Measurements from ENCODE around the gene KRTAP10-5.
A peak's percentile ranks its signal among the peaks of the same experiment; 100 is the strongest.
"Not testable (repeated sequence)": the region's sequence is repeated elsewhere in the genome, so short reads cannot be mapped to it uniquely, and the experiment has no call there.

The KRTAP10-5 gene, protein sequence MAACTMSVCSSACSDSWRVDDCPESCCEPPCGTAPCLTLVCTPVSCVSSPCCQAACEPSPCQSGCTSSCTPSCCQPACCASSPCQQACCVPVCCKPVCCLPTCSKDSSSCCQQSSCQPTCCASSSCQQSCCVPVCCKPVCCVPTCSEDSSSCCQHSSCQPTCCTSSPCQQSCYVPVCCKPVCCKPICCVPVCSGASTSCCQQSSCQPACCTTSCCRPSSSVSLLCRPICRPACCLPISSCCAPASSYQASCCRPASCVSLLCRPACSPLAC

GRCh38 chr21:44580231-44580821 is at the start of gene KRTAP10-5:
KRTAP10-5 (minus strand) TSS chr21:44580604; CDS start chr21:44580578, 26 bp downstream.
- DNase-seq: not testable (repeated sequence)

GRCh38 chr21:44628707-44629391 is 48.4 kb upstream of the KRTAP10-5 start:
- no peak for DNase-seq

- DNase-seq: not testable (repeated sequence)
Measured at GRCh38 chr21:44627831-44628233, 47.4 kb upstream of the KRTAP10-5 start.

DNA sequence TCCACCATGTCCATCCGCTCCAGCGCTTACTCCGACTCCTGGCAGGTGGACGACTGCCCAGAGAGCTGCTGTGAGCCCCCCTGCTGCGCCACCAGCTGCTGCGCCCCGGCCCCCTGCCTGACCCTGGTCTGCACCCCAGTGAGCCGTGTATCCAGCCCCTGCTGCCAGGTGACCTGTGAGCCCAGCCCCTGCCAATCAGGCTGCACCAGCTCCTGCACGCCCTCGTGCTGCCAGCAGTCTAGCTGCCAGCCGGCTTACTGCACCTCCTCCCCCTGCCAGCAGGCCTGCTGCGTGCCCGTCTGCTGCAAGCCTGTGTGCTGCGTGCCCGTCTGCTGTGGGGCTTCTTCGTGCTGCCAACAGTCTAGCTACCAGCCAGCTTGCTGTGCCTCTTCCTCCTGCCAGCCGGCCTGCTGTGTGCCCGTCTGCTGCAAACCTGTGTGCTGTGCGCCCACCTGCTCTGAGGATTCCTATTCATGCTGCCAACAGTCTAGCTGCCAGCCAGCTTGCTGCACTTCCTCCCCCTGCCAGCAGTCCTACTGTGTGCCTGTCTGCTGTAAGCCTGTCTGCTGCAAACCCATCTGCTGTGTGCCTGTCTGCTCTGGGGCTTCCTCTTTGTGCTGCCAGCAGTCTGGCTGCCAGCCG is 46.9 kb upstream of the KRTAP10-5 start:
- not testable (repeated sequence) for DNase-seq

- DNase-seq: no peak
Measured at GRCh38 chr21:44626673-44627143, 46.3 kb upstream of the KRTAP10-5 start, which contains the start of gene KRTAP10-9. KRTAP10-9 (plus strand) TSS chr21:44627093; CDS start chr21:44627172, 79 bp downstream.

DNA sequence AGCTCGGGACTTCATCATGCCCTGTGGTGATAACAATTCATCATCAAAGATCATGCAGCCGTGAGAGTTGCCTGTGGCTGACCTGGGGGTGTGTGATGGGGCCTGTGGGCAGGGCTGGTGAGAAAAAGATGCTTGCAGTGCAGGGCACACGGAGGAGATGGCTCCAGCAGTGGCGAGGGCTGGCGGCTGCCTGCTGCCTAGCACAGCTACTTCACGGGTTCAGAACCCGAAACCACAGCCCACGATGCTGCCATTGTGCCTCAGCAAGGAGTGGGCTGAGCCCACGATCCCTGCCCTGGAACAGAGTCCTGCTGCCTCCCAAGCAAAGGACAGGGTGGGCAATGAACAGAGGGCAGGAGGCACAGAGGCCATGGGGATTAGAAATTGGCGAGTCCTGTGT is 45.9 kb upstream of the KRTAP10-5 start:
- DNase-seq: no peak

- DNase-seq: no peak
Measured at GRCh38 chr21:44625756-44626155, 45.4 kb upstream of the KRTAP10-5 start.

GRCh38 chr21:44623575-44623974 is 43.2 kb upstream of the KRTAP10-5 start:
- DNase-seq: no peak

GRCh38 chr21:44619886-44620285 is 39.5 kb upstream of the KRTAP10-5 start:
- no peak for DNase-seq

GRCh38 chr21:44618909-44619308 is 38.5 kb upstream of the KRTAP10-5 start:
- DNase-seq: peak; percentile 57 to 66

- DNase-seq: no peak
Measured at GRCh38 chr21:44618504-44618903, 38.1 kb upstream of the KRTAP10-5 start.

GRCh38 chr21:44617071-44617501 is 36.7 kb upstream of the KRTAP10-5 start:
- no peak for DNase-seq

GRCh38 chr21:44616591-44616926 is 36.2 kb upstream of the KRTAP10-5 start:
- DNase-seq: no peak

GRCh38 chr21:44615911-44616590 is 35.6 kb upstream of the KRTAP10-5 start:
- DNase-seq: no peak

- DNase-seq: no peak
Measured at GRCh38 chr21:44615466-44615865, 35.1 kb upstream of the KRTAP10-5 start.

- no peak for DNase-seq
Measured at GRCh38 chr21:44614961-44615391, 34.6 kb upstream of the KRTAP10-5 start.

DNA sequence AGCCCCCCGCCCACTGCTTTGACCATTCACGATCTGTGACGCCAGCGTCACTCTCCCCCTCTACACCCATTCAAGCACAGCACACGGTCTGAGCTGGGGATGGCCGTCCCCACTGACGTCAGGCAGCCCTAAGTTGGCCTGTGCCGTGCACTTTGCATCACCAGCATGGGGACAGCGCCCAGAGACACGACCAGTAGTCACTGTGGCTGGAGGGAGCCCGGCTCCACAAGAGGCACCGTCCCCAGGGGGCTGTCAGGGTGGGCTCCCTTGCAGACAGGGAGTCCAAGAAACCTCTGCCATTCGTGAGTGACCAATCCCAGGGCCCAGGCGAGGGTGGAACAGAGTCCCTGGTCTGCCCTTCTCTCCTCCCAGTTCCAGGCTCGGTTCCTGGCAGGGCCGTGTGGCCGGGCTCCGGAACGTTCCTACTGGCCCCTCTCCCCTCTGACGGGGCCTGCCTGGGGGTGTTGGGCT is 33.8 kb upstream of the KRTAP10-5 start:
- DNase-seq: no peak

DNA sequence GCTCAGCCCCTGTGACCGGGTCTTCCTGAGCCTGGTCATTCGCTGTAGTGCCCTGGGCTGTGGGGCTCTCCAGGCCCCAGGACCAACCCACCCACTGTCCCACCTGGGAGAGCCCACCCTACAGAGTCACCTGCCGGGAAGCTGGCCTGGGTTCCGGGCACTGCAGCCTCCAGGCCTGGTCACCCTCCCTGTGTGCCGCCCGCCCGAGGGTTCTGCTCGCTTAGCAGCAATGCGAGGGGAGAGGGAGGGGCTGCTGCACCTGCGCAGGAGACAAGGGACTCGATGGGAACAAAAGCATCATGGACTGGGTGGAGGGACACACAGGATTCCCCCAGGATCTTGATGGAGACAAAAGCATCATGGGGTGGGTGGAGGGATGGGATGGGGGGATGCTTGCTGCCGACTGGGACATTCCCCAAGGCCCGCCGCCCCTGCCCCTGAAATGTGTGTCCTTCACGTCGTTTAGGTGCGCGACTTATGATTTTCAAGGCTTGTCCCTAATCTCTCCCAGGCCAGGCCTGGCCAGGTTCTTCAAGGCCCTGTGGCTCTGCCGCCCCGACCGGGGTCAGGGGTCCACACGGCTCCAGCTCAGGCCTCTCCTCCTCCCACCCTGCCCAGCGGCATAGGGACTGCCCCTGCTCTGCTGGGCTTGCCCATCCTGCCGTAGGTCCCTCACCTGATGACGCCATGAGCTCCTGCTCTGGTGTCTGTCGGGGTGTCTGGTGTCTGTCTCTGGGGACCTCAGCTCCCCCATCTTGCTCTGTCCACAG is 33.2 kb upstream of the KRTAP10-5 start:
- no peak for DNase-seq

DNA sequence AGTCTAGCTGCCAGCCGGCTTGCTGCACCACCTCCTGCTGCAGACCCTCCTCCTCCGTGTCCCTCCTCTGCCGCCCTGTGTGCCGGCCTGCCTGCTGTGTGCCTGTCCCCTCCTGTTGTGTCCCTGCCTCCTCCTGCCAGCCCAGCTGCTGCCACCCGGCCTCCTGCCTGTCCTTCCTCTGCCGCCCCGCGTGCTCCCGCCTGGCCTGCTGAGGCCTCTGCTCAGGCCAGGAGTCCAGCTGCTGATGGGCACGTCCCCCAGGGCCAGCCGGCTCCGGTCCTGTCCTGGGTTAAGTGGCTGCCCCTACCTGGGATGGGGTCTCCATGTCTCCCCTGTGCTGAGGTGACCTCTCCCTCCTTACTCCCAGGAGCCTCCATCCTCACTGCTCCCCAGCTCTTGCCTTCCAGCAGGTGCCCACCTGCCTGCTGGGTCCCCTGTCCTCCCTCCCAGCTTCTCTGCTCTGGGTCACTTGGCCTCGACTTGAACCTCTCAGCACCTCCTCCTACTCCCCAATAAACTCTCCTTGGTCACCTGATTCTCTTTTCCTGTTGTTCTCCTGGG is 32.3 kb upstream of the KRTAP10-5 start:
- no peak for DNase-seq

GRCh38 chr21:44612029-44612486 is 31.7 kb upstream of the KRTAP10-5 start, which contains the start of gene KRTAP10-8:
KRTAP10-8 (plus strand) TSS chr21:44612079; CDS start chr21:44612101, 22 bp downstream.
- no peak for DNase-seq

GRCh38 chr21:44611551-44611950 is 31.1 kb upstream of the KRTAP10-5 start:
- no peak for DNase-seq
